Measurements from ENCODE around the gene KANSL1. TPM values are rescaled to one million over a fixed set of nuclear protein-coding genes. Genes with fewer than 3 reads are reported as not detected.

Gene KANSL1
- total RNA-seq, 1 donor from 2014 or later: 99.8 TPM

- DNase-seq (ENCODE audit: low read depth) (no peak), FAIRE-seq (no peak)
- H3K9ac ChIP-seq (ENCODE audit: low read length): no peak overlapping the region
- H3K9me3 ChIP-seq (ENCODE audit: insufficient read depth, low read depth, low read length): no peaks in the 10 kb centered on the region
- no peaks in the 10 kb centered on the region for H3K79me2 ChIP-seq (ENCODE audit: insufficient read depth, low read length)
- H3K27ac ChIP-seq (ENCODE audit: low read depth, low read length): no peak overlapping the region
- H3K4me3 ChIP-seq (ENCODE audit: insufficient read depth, low read depth, low read length): no peak overlapping the region
- no peak overlapping the region for H3K4me3 Mint-ChIP-seq (ENCODE audit: unreplicated experiment)
- no peaks in the 10 kb centered on the region for H3K27me3 Mint-ChIP-seq (ENCODE audit: low read depth, unreplicated experiment)
- H3K36me3 Mint-ChIP-seq (ENCODE audit: low read depth, unreplicated experiment): peaks cover 32% of the 10 kb centered on the region
- TF ChIP-seq CTCF (IDR thresholded peaks at IDR 0.05; ENCODE audit: insufficient read depth, low read depth, low read length) (no peak), EZH2 (IDR thresholded peaks at IDR 0.05; ENCODE audit: insufficient read depth, low read length) (no peak)
- H4K20me1 ChIP-seq (ENCODE audit: insufficient read depth, low read length): peaks cover 28% of the 10 kb centered on the region
- peaks cover 32% of the 10 kb centered on the region for H3K36me3 ChIP-seq (ENCODE audit: insufficient read depth, low read length)
- H3K4me1 Mint-ChIP-seq (ENCODE audit: low read depth, unreplicated experiment): no peaks in the 10 kb centered on the region
- no peaks in the 10 kb centered on the region for H3K9me3 Mint-ChIP-seq (ENCODE audit: unreplicated experiment)
- peak overlapping the region; percentile 44 for H3K27ac Mint-ChIP-seq (ENCODE audit: unreplicated experiment)
- H3K4me2 ChIP-seq (ENCODE audit: low read length): no peak overlapping the region
- no peaks in the 10 kb centered on the region for H3K4me1 ChIP-seq (ENCODE audit: insufficient read depth, low read length)
- no peak overlapping the region for H2AFZ ChIP-seq (ENCODE audit: low read depth, low read length)
- H3K27me3 ChIP-seq (ENCODE audit: insufficient read depth, low read length): no peaks in the 10 kb centered on the region
Measured at GRCh38 chr17:46028374-46028773, 164.9 kb downstream of the KANSL1 start.

- Histone ChIP-seq H3K4me2 (ENCODE audit: low read length) (no peak overlapping the region), H3K9ac (ENCODE audit: low read length) (no peak overlapping the region), H3K4me3 (ENCODE audit: insufficient read depth, low read depth, low read length) (no peak overlapping the region), H3K27me3 (ENCODE audit: insufficient read depth, low read length) (no peaks in the 10 kb centered on the region), H2AFZ (ENCODE audit: low read depth, low read length) (no peak overlapping the region), H3K79me2 (ENCODE audit: insufficient read depth, low read length) (no peaks in the 10 kb centered on the region), H4K20me1 (ENCODE audit: insufficient read depth, low read length) (peaks cover 28% of the 10 kb centered on the region), H3K4me1 (ENCODE audit: insufficient read depth, low read length) (no peaks in the 10 kb centered on the region), H3K9me3 (ENCODE audit: insufficient read depth, low read depth, low read length) (no peaks in the 10 kb centered on the region), H3K27ac (ENCODE audit: low read depth, low read length) (no peak overlapping the region), H3K36me3 (ENCODE audit: insufficient read depth, low read length) (peaks cover 28% of the 10 kb centered on the region)
- no peaks in the 10 kb centered on the region for H3K27me3 Mint-ChIP-seq (ENCODE audit: low read depth, unreplicated experiment)
- peaks cover 35% of the 10 kb centered on the region for H3K36me3 Mint-ChIP-seq (ENCODE audit: low read depth, unreplicated experiment)
- no peak overlapping the region for H3K27ac Mint-ChIP-seq (ENCODE audit: unreplicated experiment)
- no peaks in the 10 kb centered on the region for H3K4me1 Mint-ChIP-seq (ENCODE audit: low read depth, unreplicated experiment)
- H3K9me3 Mint-ChIP-seq (ENCODE audit: unreplicated experiment): no peaks in the 10 kb centered on the region
- FAIRE-seq (no peak), DNase-seq (ENCODE audit: low read depth) (no peak)
- no peak for TF ChIP-seq CTCF (IDR thresholded peaks at IDR 0.05; ENCODE audit: insufficient read depth, low read depth, low read length)
- no peak for TF ChIP-seq EZH2 (IDR thresholded peaks at IDR 0.05; ENCODE audit: insufficient read depth, low read length)
- no peak overlapping the region for H3K4me3 Mint-ChIP-seq (ENCODE audit: unreplicated experiment)
Measured at GRCh38 chr17:46027976-46028325, 165.3 kb downstream of the KANSL1 start.

GRCh38 chr17:46027048-46027975 lies 165.9 kb downstream of the KANSL1 start:
- Mint-ChIP-seq H3K9me3 (ENCODE audit: unreplicated experiment) (no peaks in the 10 kb centered on the region), H3K27me3 (ENCODE audit: low read depth, unreplicated experiment) (no peaks in the 10 kb centered on the region)
- FAIRE-seq: no peak

More at GRCh38 chr17:46027048-46027975, 165.9 kb downstream of the KANSL1 start:
- no peaks in the 10 kb centered on the region for H3K9me3 ChIP-seq (ENCODE audit: insufficient read depth, low read depth, low read length)
- H3K27ac ChIP-seq (ENCODE audit: low read depth, low read length): no peak overlapping the region
- no peaks in the 10 kb centered on the region for H3K4me1 ChIP-seq (ENCODE audit: insufficient read depth, low read length)
- TF ChIP-seq EZH2 (IDR thresholded peaks at IDR 0.05; ENCODE audit: insufficient read depth, low read length) (no peak), CTCF (IDR thresholded peaks at IDR 0.05; ENCODE audit: insufficient read depth, low read depth, low read length) (no peak)
- no peaks in the 10 kb centered on the region for H3K79me2 ChIP-seq (ENCODE audit: insufficient read depth, low read length)
- peaks cover 28% of the 10 kb centered on the region for H4K20me1 ChIP-seq (ENCODE audit: insufficient read depth, low read length)
- no peaks in the 10 kb centered on the region for H3K4me1 Mint-ChIP-seq (ENCODE audit: low read depth, unreplicated experiment)
- H3K4me2 ChIP-seq (ENCODE audit: low read length): no peak overlapping the region
- H3K4me3 ChIP-seq (ENCODE audit: insufficient read depth, low read depth, low read length): no peak overlapping the region
- H3K27ac Mint-ChIP-seq (ENCODE audit: unreplicated experiment): peak overlapping the region; percentile 41
- no peak overlapping the region for H3K9ac ChIP-seq (ENCODE audit: low read length)
- H3K36me3 Mint-ChIP-seq (ENCODE audit: low read depth, unreplicated experiment): peaks cover 36% of the 10 kb centered on the region
- DNase-seq (ENCODE audit: low read depth): no peak
- H3K4me3 Mint-ChIP-seq (ENCODE audit: unreplicated experiment): no peak overlapping the region
- no peaks in the 10 kb centered on the region for H3K27me3 ChIP-seq (ENCODE audit: insufficient read depth, low read length)
- H2AFZ ChIP-seq (ENCODE audit: low read depth, low read length): no peak overlapping the region
- H3K36me3 ChIP-seq (ENCODE audit: insufficient read depth, low read length): peaks cover 25% of the 10 kb centered on the region
